ENCODE results near the gene PARD6B.
"Not testable (repeated sequence)": the region's sequence is repeated elsewhere in the genome, so short reads cannot be mapped to it uniquely, and the experiment has no call there.

Gene PARD6B

GRCh38 chr20:50774515-50774914 is 43.1 kb downstream of the PARD6B start:
- in situ Hi-C loops (cut with MboI; ENCODE audit: low sequenced_read_pairs): no loop called here
- Histone ChIP-seq H3K27me3 (ENCODE audit: low read depth) (no peaks in the 10 kb centered on the region), H3K36me3 (replicated peaks) (no peaks in the 10 kb centered on the region), H3K4me1 (no peaks in the 10 kb centered on the region), H3K9me3 (no peaks in the 10 kb centered on the region), H3K4me3 (no peak overlapping the region)
- no peak for DNase-seq (ENCODE audit: low spot score in 2 of 2)

GRCh38 chr20:50776122-50776817 is 44.9 kb downstream of the PARD6B start:
- H3K36me3 ChIP-seq (replicated peaks): no peaks in the 10 kb centered on the region
- no peaks in the 10 kb centered on the region for H3K9me3 ChIP-seq
- H3K27me3 ChIP-seq (ENCODE audit: low read depth): no peaks in the 10 kb centered on the region
- in situ Hi-C loops (cut with MboI; ENCODE audit: low sequenced_read_pairs): no loop called here
- no peak overlapping the region for H3K4me3 ChIP-seq
- no peak for DNase-seq (ENCODE audit: low spot score in 2 of 2)
- no peaks in the 10 kb centered on the region for H3K4me1 ChIP-seq

- Histone ChIP-seq H3K4me3 (no peak overlapping the region), H3K27me3 (ENCODE audit: low read depth) (no peaks in the 10 kb centered on the region), H3K4me1 (no peaks in the 10 kb centered on the region), H3K36me3 (replicated peaks) (no peaks in the 10 kb centered on the region), H3K9me3 (no peaks in the 10 kb centered on the region)
- no peak for DNase-seq (ENCODE audit: low spot score in 2 of 2)
- in situ Hi-C loops (cut with MboI; ENCODE audit: low sequenced_read_pairs): no loop called here
Observed at GRCh38 chr20:50777373-50777772, 46.0 kb downstream of the PARD6B start.

DNA sequence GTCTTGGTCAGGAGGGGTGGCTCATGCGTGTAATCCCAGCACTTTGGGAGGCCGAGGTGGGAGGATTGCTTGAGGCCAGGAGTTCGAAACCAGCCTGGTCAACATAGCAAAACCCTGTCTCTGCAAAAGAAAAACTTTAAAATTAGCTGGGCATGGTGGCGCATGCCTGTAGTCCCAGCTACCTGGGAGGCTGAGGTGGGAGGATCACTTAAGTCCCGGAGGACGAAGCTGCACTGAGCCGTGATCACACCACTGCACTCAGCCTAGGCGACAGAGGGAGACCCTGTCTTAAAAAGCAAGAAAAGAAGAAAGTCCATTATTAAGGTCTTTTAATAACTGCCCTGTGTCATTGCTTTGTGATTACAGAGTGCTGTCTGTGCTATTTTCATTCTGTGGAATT is 47.6 kb downstream of the PARD6B start:
- H3K4me1 ChIP-seq; in situ Hi-C loops (cut with MboI; ENCODE audit: low sequenced_read_pairs): not testable (repeated sequence)

DNA sequence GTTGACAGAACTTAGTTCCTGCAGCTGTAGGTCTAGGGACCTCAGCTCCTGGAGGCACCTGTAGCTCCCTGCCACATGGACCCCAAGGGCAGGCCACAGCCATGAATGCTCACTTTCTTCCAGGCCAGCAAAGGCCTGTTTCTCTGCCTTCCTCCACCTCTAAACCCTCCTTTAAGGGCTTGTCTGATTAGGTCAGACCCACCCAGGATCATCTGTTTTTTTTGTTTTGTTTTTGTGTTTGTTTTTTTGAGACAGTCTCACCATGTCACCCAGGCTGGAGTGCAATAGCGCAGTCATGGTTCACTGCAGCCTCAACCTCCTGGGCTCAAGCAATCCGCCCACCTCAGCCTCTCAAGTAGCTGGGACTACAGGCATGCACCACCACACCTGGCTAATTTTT is 52.0 kb downstream of the PARD6B start:
- Histone ChIP-seq H3K9me3 (no peaks in the 10 kb centered on the region), H3K4me3 (no peak overlapping the region), H3K4me1 (peaks cover 3% of the 10 kb centered on the region), H3K36me3 (replicated peaks) (no peaks in the 10 kb centered on the region), H3K27me3 (ENCODE audit: low read depth) (no peaks in the 10 kb centered on the region)
- DNase-seq (ENCODE audit: low spot score in 2 of 2): no peak
- in situ Hi-C loops (cut with MboI; ENCODE audit: low sequenced_read_pairs): no loop called here

More for the DNA sequence above, 47.6 kb downstream of the PARD6B start:
- not testable (repeated sequence) for H3K36me3 ChIP-seq (replicated peaks); H3K4me3 ChIP-seq; H3K9me3 ChIP-seq; DNase-seq (ENCODE audit: low spot score in 2 of 2); H3K27me3 ChIP-seq (ENCODE audit: low read depth)

- in situ Hi-C loops (cut with MboI; ENCODE audit: low sequenced_read_pairs): no loop called here
- no peaks in the 10 kb centered on the region for H3K27me3 ChIP-seq (ENCODE audit: low read depth)
- no peaks in the 10 kb centered on the region for H3K36me3 ChIP-seq (replicated peaks)
- H3K9me3 ChIP-seq: no peaks in the 10 kb centered on the region
- DNase-seq (ENCODE audit: low spot score in 2 of 2): no peak
- no peak overlapping the region for H3K4me3 ChIP-seq
- peaks cover 7% of the 10 kb centered on the region for H3K4me1 ChIP-seq
Observed at GRCh38 chr20:50783903-50784302, 52.5 kb downstream of the PARD6B start.

DNA sequence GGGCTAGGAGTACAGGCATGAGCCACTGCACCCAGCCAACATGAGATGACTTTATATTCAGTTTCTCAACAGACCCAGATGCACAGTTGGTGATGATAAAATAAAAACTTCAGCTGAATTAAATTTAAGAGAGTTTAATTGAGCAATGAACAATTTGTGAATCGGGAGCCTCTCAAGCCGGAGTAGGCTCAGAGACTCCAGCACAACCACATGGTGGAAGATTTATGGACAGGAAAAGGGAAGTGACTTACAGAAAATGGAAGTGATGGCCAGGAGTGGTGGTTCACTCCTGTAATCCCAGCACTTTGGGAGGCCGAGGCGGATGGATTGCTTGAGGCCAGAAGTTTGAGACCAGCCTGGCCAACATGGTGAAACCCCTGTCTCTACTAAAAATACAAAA is 53.1 kb downstream of the PARD6B start:
- no peak overlapping the region for H3K4me3 ChIP-seq
- DNase-seq (ENCODE audit: low spot score in 2 of 2): no peak
- no peaks in the 10 kb centered on the region for H3K27me3 ChIP-seq (ENCODE audit: low read depth)
- in situ Hi-C loops (cut with MboI; ENCODE audit: low sequenced_read_pairs): no loop called here
- peaks cover 7% of the 10 kb centered on the region for H3K4me1 ChIP-seq
- no peaks in the 10 kb centered on the region for H3K36me3 ChIP-seq (replicated peaks)
- H3K9me3 ChIP-seq: no peaks in the 10 kb centered on the region

DNA sequence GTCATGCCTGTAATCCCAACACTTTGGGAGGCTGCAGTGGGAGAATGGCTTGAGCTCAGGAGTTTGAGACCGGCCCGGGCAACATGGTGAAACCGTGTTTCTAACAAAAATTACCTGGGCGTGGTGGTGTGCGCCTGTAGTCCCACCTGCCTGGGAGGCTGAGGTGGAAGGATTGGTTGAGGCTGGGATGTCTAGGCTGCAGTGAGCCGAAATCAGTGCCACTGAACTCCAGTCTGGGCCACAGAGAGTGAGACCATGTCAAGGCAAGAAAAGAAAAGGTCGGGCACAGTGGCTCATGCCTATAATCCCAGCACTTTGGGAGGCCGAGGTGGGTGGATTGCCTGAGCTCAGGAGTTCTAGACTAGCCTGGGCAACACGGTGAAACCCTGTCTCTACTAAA is 55.3 kb downstream of the PARD6B start:
- in situ Hi-C loops (cut with MboI; ENCODE audit: low sequenced_read_pairs): no loop called here
- no peak for DNase-seq (ENCODE audit: low spot score in 2 of 2)
- H3K4me1 ChIP-seq: peaks cover 22% of the 10 kb centered on the region

GRCh38 chr20:50787181-50787580 is 55.8 kb downstream of the PARD6B start:
- no peaks in the 10 kb centered on the region for H3K36me3 ChIP-seq (replicated peaks)
- no peaks in the 10 kb centered on the region for H3K27me3 ChIP-seq (ENCODE audit: low read depth)
- DNase-seq (ENCODE audit: low spot score in 2 of 2): no peak
- no peaks in the 10 kb centered on the region for H3K9me3 ChIP-seq
- H3K4me1 ChIP-seq: peaks cover 22% of the 10 kb centered on the region
- H3K4me3 ChIP-seq: no peak overlapping the region
- in situ Hi-C loops (cut with MboI; ENCODE audit: low sequenced_read_pairs): no loop called here

More for the DNA sequence above, 55.3 kb downstream of the PARD6B start:
- Histone ChIP-seq H3K9me3 (no peaks in the 10 kb centered on the region), H3K36me3 (replicated peaks) (no peaks in the 10 kb centered on the region), H3K27me3 (ENCODE audit: low read depth) (no peaks in the 10 kb centered on the region), H3K4me3 (no peak overlapping the region)

GRCh38 chr20:50788045-50788991 is 56.9 kb downstream of the PARD6B start:
- DNase-seq (ENCODE audit: low spot score in 2 of 2): peak; percentile 75

GRCh38 chr20:50789968-50790650 is 58.7 kb downstream of the PARD6B start:
- in situ Hi-C loops (cut with MboI; ENCODE audit: low sequenced_read_pairs): no loop called here
- peak in 1 of 2 experiments; percentile 23 for DNase-seq (ENCODE audit: low spot score in 2 of 2)
- H3K4me3 ChIP-seq: no peak overlapping the region

More at GRCh38 chr20:50788045-50788991, 56.9 kb downstream of the PARD6B start:
- peaks cover 22% of the 10 kb centered on the region for H3K4me1 ChIP-seq
- in situ Hi-C loops (cut with MboI; ENCODE audit: low sequenced_read_pairs): no loop called here
- no peak overlapping the region for H3K4me3 ChIP-seq
- no peaks in the 10 kb centered on the region for H3K9me3 ChIP-seq
- no peaks in the 10 kb centered on the region for H3K27me3 ChIP-seq (ENCODE audit: low read depth)
- H3K36me3 ChIP-seq (replicated peaks): no peaks in the 10 kb centered on the region

GRCh38 chr20:50790651-50791277 is 59.4 kb downstream of the PARD6B start:
- in situ Hi-C loops (cut with MboI; ENCODE audit: low sequenced_read_pairs): no loop called here
- no peaks in the 10 kb centered on the region for H3K9me3 ChIP-seq
- no peaks in the 10 kb centered on the region for H3K27me3 ChIP-seq (ENCODE audit: low read depth)
- 0 out of 2 replicates have a peak, but pooled peaks cover 3% of the 10 kb centered on the region for H3K36me3 ChIP-seq (replicated peaks)
- H3K4me1 ChIP-seq: peaks cover 27% of the 10 kb centered on the region
- no peak overlapping the region for H3K4me3 ChIP-seq
- DNase-seq (ENCODE audit: low spot score in 2 of 2): peak; percentile 91 to 94

More at GRCh38 chr20:50789968-50790650, 58.7 kb downstream of the PARD6B start:
- Histone ChIP-seq H3K36me3 (replicated peaks) (0 out of 2 replicates have a peak, but pooled peaks cover 2% of the 10 kb centered on the region), H3K9me3 (no peaks in the 10 kb centered on the region), H3K27me3 (ENCODE audit: low read depth) (no peaks in the 10 kb centered on the region), H3K4me1 (peaks cover 27% of the 10 kb centered on the region)

Data from HAP-1 (cell line).